ENCODE measurements around the gene MAPKAPK2.

DNA sequence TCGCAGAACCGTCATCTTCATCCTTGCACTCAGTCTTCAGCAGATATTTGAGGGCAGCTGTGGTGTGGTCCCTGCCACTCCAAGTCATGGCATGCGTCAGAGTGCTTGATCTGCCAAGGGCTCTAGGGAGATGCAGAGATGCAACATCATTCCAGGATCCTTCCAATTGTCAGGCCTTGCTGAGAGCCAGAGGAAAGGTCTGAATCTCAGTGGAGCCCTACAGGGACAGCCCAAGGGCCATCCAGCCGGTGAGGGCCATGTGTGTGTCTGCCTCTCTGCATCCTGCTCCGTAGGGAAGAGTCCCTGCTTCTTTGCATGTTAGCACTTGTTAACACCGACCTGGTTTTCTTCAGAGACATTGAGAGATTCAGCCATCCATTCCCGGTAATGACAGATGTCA lies 17.6 kb downstream of the MAPKAPK2 start:
- TF ChIP-seq CREB1 (IDR thresholded peaks at IDR 0.05; ENCODE audit: low read depth) (no peak), EP300 (IDR thresholded peaks at IDR 0.05; ENCODE audit: borderline replicate concordance) (no peak)
